Bone marrow (tissue), 2 donors: ENCODE results near the gene PAX6.

Source experiments
- DNase-seq, 2 donors: peaks; one replicate each; lab custom pipeline; 2025; lab: John Stamatoyannopoulos, UW

PAX6 gene

DNA sequence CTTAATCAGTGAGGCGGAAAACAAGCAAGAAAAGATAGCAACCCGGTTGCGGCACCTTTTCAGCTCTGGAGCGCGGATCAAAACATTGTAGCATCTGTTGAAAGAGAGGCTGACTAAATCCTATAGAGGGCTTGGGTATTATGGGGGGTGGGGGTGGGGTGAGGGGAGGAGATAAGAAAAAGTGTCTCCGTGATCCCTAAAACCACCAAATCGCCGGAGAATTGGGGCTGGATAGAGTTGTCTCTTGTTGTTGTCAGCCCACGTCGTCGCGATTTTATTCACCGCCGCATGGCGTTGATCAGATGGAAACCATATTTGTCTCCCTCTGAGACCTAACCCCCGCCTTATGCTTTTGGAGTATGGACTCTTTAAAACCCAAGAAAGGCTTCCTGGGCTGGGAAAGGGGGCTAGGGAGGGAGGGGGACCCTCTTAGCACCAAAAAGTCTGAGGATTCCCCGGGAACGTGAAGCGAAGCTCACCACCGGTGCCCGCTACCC, 13.0 kb downstream of the PAX6 start:
- no peak for DNase-seq

DNA sequence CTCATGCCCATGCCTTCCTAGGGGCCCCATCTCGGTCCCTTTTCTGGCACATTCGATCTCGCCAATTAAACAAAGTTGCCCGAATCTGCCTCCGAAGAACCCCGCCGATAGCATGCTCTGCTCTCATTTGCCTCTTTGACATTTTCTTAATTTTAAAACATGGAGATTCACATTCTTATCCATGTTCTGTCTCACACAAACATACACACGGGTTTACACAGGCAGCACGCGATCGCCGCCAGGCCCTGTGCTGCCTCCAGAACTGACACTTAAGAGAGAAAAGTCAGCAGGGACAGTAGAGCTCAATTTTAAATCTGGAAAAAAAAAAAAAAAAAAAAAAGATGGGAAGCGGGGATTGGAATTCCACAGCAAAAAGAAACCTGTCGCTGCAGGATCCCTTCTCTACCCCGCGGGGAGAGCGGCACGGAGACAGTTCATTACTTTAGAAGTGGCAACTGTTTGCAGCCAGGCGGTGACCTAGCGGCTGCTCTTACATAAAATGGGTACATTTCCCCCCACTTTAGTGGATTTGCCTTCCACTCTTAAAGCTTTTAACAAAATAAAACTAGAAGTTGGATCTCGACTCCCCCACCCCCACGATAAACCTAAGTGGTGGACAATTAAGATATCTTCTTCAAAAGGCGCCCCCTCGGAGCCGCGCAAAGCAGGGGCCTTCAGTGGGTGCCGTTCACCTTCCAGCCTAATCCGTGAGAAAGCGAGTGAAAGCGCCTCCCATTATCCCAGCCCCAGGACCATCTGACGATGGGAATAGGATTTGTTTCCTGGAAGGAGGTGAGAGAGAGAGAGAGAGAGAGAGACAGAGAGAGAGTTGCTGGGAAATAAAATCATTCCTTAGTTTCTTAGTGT, 13.7 kb downstream of the PAX6 start:
- no peak for DNase-seq

GRCh38 chr11:31796499-31797189, 14.5 kb downstream of the PAX6 start:
- no peak for DNase-seq

DNA sequence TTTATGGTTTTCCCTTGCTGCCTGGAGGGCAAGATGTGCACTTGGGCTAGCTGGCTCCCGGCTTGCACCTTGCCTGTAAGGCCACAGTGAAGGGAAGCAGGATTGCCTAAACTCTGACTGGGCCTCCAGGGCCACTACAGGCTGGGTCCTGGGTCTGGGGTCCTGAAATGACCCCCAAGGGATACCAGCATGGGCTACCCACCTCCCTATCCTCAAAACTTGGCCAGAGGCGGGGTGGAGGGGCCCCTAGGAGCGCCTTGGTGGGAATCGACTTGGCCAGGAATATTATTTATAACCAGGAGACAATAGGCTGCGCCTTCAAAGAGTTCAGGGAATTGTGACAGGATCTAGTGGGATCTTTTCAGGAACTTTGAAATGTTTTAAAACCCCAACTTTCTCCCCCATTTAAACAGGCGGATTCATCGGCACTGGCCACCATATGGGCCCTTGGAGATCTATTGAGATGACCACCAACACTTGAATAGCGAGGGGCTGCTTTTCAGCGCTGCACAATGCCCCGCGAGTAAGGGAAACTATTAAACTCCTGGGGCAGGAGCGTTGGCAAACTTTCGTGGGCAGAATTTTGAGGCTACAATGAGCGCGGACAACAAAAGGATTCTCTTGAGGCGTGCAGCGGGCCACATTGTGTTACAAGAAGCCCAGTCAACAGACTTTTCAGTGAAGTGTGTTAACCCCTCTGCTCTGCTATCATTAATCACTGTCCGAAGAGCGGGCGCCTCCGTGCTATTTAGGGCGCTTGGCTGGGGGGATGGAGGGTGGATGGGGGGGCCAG, 15.2 kb downstream of the PAX6 start:
- DNase-seq: no peak

- no peak for DNase-seq
Measured at GRCh38 chr11:31794548-31794947, 16.6 kb downstream of the PAX6 start.

DNA sequence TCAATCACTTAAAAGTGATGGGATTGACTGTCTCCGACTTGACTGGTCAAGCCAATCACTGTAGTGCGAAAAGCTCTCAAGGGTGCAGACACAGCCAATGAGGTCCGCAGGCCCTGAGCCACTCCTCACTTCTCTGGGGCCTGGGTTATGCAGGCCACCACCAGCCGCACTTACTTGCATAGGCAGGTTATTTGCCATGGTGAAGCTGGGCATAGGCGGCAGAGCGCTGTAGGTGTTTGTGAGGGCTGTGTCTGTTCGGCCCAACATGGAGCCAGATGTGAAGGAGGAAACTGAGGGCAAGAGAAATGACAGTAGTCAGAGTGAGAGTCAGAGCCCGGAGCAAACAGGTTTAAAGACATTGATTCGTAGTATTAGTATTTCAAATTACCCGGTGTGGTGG, 17.9 kb downstream of the PAX6 start:
- DNase-seq: no peak

DNA sequence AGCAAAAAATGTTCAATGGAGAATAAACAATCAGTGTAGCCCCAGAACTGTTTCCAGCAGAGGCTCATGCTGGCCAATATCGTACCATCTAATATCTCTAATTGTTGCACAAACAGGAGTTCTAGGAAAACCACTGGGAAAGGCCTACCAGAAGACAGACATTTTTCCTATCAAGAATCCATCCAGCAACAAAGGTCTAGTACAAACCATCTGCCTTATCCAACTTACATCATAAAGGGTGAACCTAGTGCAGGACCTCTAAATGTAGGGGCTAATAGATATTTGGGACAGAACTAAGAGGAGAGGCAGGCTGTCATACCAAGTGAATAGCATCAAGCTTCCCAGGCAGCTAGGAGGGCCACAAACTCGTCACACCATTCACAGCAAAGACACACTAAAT, 18.7 kb downstream of the PAX6 start:
- DNase-seq: no peak

- DNase-seq: no peak
Measured at GRCh38 chr11:31792036-31792435, 19.1 kb downstream of the PAX6 start.

GRCh38 chr11:31790649-31791048, 20.5 kb downstream of the PAX6 start:
- no peak for DNase-seq

DNA sequence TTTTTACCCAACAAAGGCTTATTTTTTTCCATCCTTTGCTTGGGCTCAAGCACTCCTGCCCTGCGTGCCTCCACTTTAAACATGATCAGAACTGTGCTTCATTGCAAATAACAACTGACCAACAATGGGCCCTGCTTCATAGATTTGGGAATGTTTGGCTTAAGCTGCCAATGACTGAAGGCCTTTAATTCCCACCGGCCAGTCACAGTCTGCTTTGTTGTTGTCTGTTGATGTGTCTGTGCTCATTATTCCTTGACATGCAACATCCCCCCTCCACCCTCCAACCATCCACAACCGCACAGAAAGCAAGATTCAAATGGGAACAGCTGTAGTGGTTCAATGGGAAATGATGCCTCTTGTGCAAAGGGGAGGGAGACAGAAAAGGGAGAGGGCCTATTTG, 23.0 kb downstream of the PAX6 start:
- DNase-seq: no peak

- no peak for DNase-seq
Measured at GRCh38 chr11:31786996-31787685, 24.0 kb downstream of the PAX6 start.

DNA sequence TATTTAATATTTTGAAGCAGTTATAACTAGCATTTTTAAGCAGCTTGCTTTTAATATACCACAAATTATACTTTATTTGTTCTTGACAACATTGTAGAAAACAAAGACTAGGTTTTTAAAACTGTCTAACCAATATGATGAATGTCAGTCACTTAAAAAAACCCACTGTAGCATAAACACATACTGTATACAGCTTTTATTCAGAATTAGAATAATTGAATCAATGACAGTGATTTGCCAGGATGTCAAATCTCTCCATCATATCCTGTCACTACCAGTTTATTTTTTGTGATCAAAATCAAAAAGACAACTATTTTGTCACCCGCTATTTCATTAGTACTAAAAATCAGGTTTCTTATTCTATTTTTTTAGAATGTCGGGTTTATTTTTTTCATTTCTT, 26.5 kb downstream of the PAX6 start:
- DNase-seq: no peak

GRCh38 chr11:31783252-31783651, 27.9 kb downstream of the PAX6 start:
- DNase-seq: no peak

- no peak for DNase-seq
Measured at GRCh38 chr11:31782257-31782656, 28.9 kb downstream of the PAX6 start.

GRCh38 chr11:31780480-31780971, 30.6 kb downstream of the PAX6 start:
- no peak for DNase-seq

GRCh38 chr11:31780078-31780477, 31.0 kb downstream of the PAX6 start:
- DNase-seq: no peak

DNA sequence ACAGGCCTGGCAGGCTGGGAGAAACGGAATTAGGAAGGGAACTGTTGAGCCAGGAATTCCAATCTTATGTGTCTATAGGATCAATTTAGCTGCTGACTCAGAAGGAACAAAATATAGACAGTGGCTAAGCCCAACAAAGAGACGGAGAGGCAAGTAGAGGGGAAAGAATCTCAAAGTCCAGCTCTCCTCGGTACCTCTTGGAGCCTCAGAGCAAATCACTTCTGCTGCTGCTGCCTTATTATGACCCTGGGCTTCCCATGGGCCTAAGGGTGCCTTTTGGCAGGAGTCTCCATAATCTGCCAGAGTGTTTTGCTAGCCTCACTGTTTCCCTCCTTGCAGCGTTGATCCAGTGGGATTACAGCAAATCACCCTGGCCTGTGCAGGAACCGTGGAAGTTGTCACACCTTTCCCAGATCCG, 31.7 kb downstream of the PAX6 start:
- no peak for DNase-seq

DNA sequence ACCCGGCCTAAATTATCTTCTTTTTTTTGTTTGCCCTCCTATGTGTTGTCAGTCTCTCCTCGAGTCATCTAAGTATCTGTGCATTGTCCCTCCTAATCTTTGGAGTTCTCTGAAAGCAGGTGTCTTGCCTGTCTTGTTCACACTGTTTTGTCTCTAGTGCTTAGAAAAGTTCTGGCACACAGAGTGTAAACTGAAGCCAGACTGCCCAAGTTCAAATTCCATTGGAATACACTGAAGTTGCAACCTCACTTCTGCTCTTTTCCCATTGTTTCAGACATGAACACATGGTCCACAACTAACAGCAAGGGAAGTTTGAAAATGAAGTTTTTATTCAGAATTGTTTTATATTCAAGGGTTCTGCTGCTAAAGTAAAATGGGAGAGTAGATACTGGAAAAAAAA, 38.7 kb downstream of the PAX6 start:
- no peak for DNase-seq

- no peak for DNase-seq
Measured at GRCh38 chr11:31770011-31770700, 41.0 kb downstream of the PAX6 start.

- DNase-seq: no peak
Measured at GRCh38 chr11:31768749-31769640, 42.1 kb downstream of the PAX6 start.
